ENCODE results near the gene PPARG.

- TF ChIP-seq, protein P1, sequence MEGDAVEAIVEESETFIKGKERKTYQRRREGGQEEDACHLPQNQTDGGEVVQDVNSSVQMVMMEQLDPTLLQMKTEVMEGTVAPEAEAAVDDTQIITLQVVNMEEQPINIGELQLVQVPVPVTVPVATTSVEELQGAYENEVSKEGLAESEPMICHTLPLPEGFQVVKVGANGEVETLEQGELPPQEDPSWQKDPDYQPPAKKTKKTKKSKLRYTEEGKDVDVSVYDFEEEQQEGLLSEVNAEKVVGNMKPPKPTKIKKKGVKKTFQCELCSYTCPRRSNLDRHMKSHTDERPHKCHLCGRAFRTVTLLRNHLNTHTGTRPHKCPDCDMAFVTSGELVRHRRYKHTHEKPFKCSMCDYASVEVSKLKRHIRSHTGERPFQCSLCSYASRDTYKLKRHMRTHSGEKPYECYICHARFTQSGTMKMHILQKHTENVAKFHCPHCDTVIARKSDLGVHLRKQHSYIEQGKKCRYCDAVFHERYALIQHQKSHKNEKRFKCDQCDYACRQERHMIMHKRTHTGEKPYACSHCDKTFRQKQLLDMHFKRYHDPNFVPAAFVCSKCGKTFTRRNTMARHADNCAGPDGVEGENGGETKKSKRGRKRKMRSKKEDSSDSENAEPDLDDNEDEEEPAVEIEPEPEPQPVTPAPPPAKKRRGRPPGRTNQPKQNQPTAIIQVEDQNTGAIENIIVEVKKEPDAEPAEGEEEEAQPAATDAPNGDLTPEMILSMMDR (IDR thresholded peaks at IDR 0.05; ENCODE audit: borderline replicate concordance, extremely low read depth, low read length, poor library complexity, severe bottlenecking): no peak
- TF ChIP-seq EZH2 (IDR thresholded peaks at IDR 0.05; ENCODE audit: borderline replicate concordance, low read depth, low read length, severe bottlenecking): no peak
These were observed 50.0 kb downstream of the PPARG start for GRCh38 chr3:12338595-12339546.
